A549 (cell line): ENCODE measurements around the gene AGXT2.

ENCODE experiments used
- CEBPB ChIP-seq, 2 experiments: fragments of >200 bp in 1 of 2; sonication (Bioruptor Twin) in 1 of 2; formaldehyde crosslinking in 1 of 2; IDR thresholded peaks; 2 replicates each; pipeline ENCODE4 v1.6.1; 2012 to 2016
- POLR2A ChIP-seq: IDR thresholded peaks from 2 replicates; pipeline ENCODE4 v1.6.1; 2012; ENCODE audit warnings: mild to moderate bottlenecking, low read length

- TF ChIP-seq POLR2A (no peak), CEBPB (IDR thresholded peaks at IDR 0.05) (no peak)
Observed at GRCh38 chr5:35012365-35012764, 35.4 kb downstream of the AGXT2 start.
